A673 (cell line): Measurements from ENCODE around the gene ST3GAL6. TPM values are rescaled to one million over a fixed set of nuclear protein-coding genes. Genes with fewer than 3 reads are reported as not detected.

Experiments
- BruUV-seq: library from RNA; stranded (reverse); fragments of 400-500 nt; replicated peaks from 2 replicates; lab custom pipeline; 2021; lab: Mats Ljungman, UMichigan
- CTCF ChIA-PET: fragments of 300-600 bp; sonication (Branson Sonifier 250); formaldehyde crosslinking; loops from one replicate; lab custom pipeline; 2022; ENCODE audit warnings: antibody characterized with exemption; lab: Charles Lee
- POLR2A ChIA-PET: fragments of 300-600 bp; sonication (Branson Sonifier 250); formaldehyde crosslinking; loops from one replicate; lab custom pipeline; 2022; ENCODE audit warnings: antibody characterized with exemption; ENCODE audit not compliant: low non-redundant PET; lab: Charles Lee
- DNase-seq: peaks from one replicate; pipeline ENCODE4 v3.0.0-alpha.2; 2015; ENCODE audit warnings: low spot score
- H3K27ac ChIP-seq: fragments of 200-600 bp; sonication (generic); 2 replicates; pipeline ENCODE4 v1.5.1; 2016; ENCODE audit warnings: mixed run types, low read depth, mild to moderate bottlenecking, mixed read lengths, antibody characterized with exemption, low read length; ENCODE audit not compliant: poor library complexity, severe bottlenecking
- H3K27me3 ChIP-seq: fragments of 200-600 bp; sonication (generic); replicated peaks from 2 replicates; pipeline ENCODE4 v1.6.1; 2017; ENCODE audit warnings: mixed run types, low read depth, mild to moderate bottlenecking, mixed read lengths, antibody characterized with exemption, low read length; ENCODE audit not compliant: insufficient read depth, poor library complexity
- H3K36me3 ChIP-seq: fragments of 200-600 bp; sonication (generic); 2 replicates; pipeline ENCODE4 v1.6.1; 2016; ENCODE audit warnings: mixed run types, mild to moderate bottlenecking, mixed read lengths, antibody characterized with exemption, low read length; ENCODE audit not compliant: insufficient read depth, poor library complexity, severe bottlenecking
- H3K4me1 ChIP-seq: fragments of 200-600 bp; sonication (generic); 2 replicates; pipeline ENCODE4 v1.6.1; 2017; ENCODE audit warnings: mixed run types, mild to moderate bottlenecking, mixed read lengths, antibody characterized with exemption, low read length; ENCODE audit not compliant: insufficient read depth, poor library complexity, severe bottlenecking
- H3K4me3 ChIP-seq: fragments of 200-600 bp; sonication (generic); 2 replicates; pipeline ENCODE4 v1.5.1; 2016; ENCODE audit warnings: low read depth, mixed run types, mild to moderate bottlenecking, mixed read lengths, low read length; ENCODE audit not compliant: poor library complexity, severe bottlenecking
- H3K9me3 ChIP-seq: fragments of 200-600 bp; sonication (generic); 2 replicates; pipeline ENCODE4 v1.6.1; 2016; ENCODE audit warnings: mixed run types, low read depth, mild to moderate bottlenecking, mixed read lengths, antibody characterized with exemption, low read length; ENCODE audit not compliant: poor library complexity, severe bottlenecking
- CTCF ChIP-seq: fragments of 300-800, 200-600 bp; sonication (generic); conservative IDR thresholded peaks from 2 replicates; pipeline ENCODE4 v1.5.1; 2017; ENCODE audit warnings: low read depth, mild to moderate bottlenecking, antibody characterized with exemption, low read length, moderate library complexity, mixed read lengths
- EZH2 ChIP-seq: fragments of 200-600 bp; sonication (generic); IDR thresholded peaks from 2 replicates; pipeline ENCODE4 v1.6.1; 2017; ENCODE audit warnings: borderline replicate concordance, low read depth, mild to moderate bottlenecking, mixed read lengths, antibody characterized with exemption, low read length; ENCODE audit not compliant: poor library complexity, severe bottlenecking
- intact Hi-C: fragments of 100-400 bp; cut with micrococcal nuclease; formaldehyde crosslinking; loops from one replicate; pipeline ENCODE4 v1.10.0; 2022; ENCODE audit not compliant: unreplicated experiment
- total RNA-seq: library from RNA; stranded (reverse); gene quantifications from 2 replicates; pipeline ENCODE4 v1.2.3, GENCODE V29; 2021

Gene ST3GAL6
- total RNA-seq, 1 experiment from 2014 or later, result 4.8 TPM

- no peaks in the 10 kb centered on the region for H3K27me3 ChIP-seq
- ChIA-PET POLR2A (no interaction called here), CTCF (no interaction called here)
- H3K36me3 ChIP-seq, result no peaks in the 10 kb centered on the region
- TF ChIP-seq EZH2, result no peak
- no peak for TF ChIP-seq CTCF
- H3K9me3 ChIP-seq, result no peaks in the 10 kb centered on the region
- no peak overlapping the region for H3K27ac ChIP-seq
- H3K4me3 ChIP-seq, result no peak overlapping the region
- BruUV-seq, result no TSS peak
- H3K4me1 ChIP-seq, result no peaks in the 10 kb centered on the region
- DNase-seq, result no peak
- intact Hi-C loops, result no loop called here
Measured at GRCh38 chr3:98725352-98725751, 37.8 kb upstream of the ST3GAL6 start.

DNA sequence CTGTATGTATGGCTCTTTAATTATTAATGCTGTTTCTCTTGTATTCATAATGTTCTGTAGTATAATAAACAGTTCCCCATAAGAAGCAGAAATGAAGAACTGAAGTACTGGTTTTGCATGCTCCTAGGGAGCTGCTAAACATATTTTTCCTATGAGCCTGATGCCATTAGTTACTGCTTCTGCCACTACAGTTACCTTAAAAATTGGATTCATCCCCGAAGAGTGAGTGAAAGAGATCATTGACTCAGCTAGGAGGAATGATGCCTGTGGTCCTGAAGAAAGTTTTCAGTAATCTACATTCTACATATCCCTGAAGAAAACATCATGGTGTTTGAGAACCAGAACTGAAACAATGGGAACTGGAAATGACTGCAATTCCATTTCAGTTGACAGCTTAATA lies 37.1 kb upstream of the ST3GAL6 start:
- H3K36me3 ChIP-seq, result no peaks in the 10 kb centered on the region
- H3K27me3 ChIP-seq, result no peaks in the 10 kb centered on the region
- no peaks in the 10 kb centered on the region for H3K9me3 ChIP-seq
- H3K27ac ChIP-seq, result no peak overlapping the region
- intact Hi-C loops, result no loop called here
- H3K4me1 ChIP-seq, result no peaks in the 10 kb centered on the region
- no peak for TF ChIP-seq EZH2
- TF ChIP-seq CTCF, result no peak
- DNase-seq, result no peak
- POLR2A ChIA-PET, result no interaction called here
- H3K4me3 ChIP-seq, result no peak overlapping the region
- no TSS peak for BruUV-seq
- CTCF ChIA-PET, result no interaction called here

DNA sequence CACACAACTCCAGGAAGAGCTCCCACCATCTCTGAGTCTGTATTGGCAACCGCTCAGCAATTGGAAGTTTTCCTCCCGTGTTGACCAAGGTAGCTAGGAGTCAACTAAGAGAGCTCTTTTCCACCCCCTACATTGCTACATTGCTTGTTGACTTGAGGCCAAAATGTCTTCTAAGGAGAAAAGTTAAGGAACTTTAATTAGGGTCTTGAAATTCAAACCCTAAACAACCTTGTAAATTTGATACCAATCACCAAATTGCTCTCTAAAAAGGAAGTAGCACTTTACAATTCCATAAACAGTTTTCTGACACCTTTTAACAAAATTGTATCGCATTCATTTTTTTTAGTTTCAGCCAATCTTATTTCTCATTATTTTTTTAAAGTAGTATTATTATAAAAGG lies 35.5 kb upstream of the ST3GAL6 start:
- POLR2A ChIA-PET, result no interaction called here
- Histone ChIP-seq H3K36me3 (no peaks in the 10 kb centered on the region), H3K27ac (no peak overlapping the region), H3K27me3 (no peaks in the 10 kb centered on the region), H3K9me3 (no peaks in the 10 kb centered on the region), H3K4me1 (no peaks in the 10 kb centered on the region), H3K4me3 (no peak overlapping the region)
- no TSS peak for BruUV-seq
- TF ChIP-seq CTCF, result no peak
- TF ChIP-seq EZH2, result no peak
- CTCF ChIA-PET, result no interaction called here
- DNase-seq, result no peak
- intact Hi-C loops, result no loop called here
